ENCODE results near the gene PI4KB.

The PI4KB gene

DNA sequence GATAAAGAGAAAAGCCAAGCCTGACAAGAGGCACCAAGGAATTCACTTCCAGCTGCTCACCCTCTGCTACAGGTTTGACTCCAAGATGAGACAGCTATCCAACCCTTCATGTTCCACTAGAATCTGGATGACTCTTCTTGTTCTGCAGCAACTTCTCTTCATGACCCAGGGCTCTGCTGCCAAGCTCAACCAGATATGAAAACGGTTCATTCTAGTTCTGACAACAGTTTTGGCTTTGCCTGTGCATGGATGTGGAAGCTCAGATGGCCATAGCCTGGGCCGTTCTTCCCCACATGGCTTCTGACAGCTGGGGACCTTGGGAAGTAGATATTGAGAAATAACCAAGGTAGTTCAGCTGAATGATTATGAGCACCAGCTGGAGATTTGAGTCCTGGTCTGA lies 13.7 kb downstream of the PI4KB start:
- DNase-seq (ENCODE audit: insufficient read length, low spot score): no peak
- no peak for FAIRE-seq

DNA sequence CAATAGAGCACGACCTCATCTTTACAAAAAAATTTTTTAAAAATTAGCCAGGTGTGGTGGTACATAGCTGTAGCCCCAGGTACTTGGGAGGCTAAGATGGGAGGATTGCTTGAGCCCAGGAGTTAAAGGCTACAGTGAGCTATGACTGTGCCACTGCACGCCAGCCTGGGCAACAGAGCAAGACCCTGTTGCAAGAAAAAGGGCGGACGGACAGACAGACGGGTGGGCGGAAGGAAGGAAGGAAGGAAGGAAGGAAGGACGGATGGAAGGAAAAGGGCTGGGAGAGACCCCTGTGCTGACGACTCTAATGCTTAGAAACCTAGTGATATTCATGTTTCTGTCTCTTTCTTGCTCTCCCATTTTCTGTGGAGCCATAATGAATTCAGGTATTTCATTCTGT lies 14.4 kb downstream of the PI4KB start:
- FAIRE-seq (no peak), DNase-seq (ENCODE audit: insufficient read length, low spot score) (no peak)

DNA sequence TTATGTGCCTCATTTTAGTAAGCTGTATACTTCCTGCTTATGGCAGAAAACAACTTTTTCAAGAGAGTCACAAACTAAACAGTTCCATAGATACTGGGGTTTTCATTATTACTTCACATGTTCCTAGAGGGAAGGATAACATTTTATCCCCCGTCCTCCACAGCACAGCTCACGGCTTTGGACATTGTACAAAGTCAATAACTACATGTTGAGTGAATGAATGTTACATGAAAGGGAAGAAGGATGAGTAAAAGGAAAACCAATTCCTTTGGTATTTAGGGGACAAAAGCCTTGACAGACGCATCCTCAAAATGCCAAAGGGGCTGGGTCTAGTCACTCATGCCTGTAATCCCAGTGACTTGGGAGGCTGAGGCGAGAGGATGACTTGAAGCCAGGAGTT lies 14.8 kb downstream of the PI4KB start:
- FAIRE-seq: no peak

DNA sequence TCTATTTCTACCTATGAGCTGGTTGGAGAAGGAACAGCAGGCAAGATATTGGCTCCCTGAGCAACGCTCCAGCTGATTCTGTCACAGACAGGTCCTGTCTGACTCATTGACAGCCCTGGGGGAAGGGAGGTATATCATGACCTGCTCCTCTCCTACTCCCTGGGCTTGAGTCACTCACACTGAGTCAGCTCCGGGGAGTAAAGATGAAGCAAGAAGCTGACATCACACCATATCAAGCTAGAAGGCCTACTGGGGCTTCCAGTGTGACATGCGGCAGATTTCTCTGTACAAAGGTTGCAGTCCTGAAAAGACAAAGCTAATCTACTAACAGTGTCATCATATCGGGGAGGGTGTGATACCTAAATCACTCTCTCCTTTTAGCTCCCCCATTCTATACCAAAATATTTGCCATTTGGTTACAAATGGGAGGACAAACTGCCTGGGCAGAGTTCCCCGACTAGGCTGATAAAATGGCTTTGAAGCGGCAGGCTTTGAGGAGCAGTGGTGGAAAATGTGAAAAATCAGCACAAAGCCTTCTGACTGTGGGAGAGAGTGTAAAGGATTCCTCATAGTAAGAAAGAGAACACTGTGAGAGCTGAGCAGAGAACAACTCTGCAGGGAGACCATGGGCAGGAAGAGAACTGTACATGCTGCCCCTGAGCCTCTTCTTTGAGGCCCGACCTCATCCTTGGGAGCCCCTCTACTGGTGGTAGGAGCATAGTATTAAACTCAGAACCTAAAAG lies 15.5 kb downstream of the PI4KB start:
- peak; percentile 95 for DNase-seq (ENCODE audit: insufficient read length, low spot score)
- FAIRE-seq: no peak

More for the DNA sequence above, 14.8 kb downstream of the PI4KB start:
- DNase-seq (ENCODE audit: insufficient read length, low spot score): no peak

DNA sequence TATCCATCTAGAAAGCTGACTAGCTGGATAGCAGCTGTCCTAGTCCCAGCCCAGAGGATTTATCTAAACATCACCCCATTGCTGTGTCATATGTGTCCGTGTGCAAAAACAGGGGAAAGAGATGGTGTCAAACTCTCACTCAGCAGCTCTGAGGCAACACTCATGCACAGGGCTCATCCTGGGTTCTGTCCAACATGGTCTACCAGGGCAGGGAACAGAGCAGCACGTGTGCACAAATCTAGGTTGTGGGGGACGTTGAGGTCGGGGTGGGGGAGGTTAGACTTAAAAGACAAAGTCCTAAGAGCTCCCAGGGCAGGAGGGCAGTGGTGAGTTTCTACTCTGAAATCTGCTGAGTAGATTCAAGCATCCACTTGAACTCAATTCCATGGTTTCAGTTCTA lies 16.2 kb downstream of the PI4KB start:
- FAIRE-seq: no peak
- DNase-seq (ENCODE audit: insufficient read length, low spot score): no peak

DNA sequence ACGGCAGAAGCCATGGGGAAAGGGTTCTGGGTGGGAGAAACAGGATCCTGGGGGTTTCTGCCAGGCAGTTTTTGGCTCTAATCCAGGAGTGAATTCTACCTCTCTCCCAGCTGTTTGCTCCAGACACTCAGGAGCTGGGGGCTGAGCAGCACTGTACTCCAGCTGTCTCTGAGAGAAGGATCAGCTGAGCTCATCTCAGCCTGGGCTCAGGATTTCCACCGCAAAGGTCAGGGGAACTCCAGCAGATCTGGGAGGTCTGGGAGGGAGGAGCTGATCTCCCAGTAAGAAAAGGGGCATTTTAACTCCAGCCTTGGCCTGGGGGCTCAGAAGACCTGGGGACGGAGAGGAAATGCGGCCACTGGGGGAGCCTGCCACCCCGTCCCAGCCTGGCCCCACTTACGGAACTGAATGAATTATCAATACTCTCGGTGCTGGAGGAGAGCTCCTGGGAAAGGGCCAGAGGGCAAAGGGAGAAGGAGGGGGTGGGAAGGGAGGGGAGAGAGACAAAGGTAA lies 17.3 kb downstream of the PI4KB start:
- no peak for DNase-seq (ENCODE audit: insufficient read length, low spot score)
- no peak for FAIRE-seq

DNA sequence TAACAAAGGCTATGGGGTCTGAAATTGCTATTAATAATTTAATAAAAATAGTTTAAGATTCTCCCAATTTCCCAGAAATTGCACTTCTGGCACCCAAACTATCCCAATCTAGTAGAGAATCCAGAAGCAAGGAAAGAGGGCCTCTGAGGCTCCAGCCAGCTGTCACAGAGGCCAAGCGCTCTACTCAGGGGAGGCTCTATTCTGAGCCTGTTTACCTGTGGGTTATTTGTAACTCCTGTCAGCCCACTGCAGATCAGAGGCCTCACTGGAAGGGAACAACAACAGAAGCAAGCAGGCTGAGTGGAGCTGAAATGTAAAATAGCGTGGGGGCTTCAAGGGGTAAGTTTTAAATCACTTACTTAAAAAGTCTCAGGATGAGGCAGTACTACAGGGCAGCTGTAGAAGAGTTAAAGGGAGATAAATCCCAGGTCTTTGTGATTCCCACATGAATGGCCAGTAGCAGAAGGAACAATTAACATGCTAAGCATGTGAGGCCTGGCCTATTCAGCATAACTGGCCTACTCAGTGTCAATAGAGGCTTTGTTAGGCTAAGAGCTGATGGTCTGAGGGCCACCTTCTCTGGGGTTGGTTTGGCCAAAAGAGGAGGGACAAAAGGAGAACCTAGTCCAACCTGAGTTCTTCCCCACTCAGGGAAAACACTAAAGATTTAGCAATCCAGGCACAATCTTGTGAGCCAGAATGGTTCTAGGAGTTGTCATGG lies 32.3 kb downstream of the PI4KB start:
- no peak for FAIRE-seq
- no peak for DNase-seq (ENCODE audit: insufficient read length, low spot score)

DNA sequence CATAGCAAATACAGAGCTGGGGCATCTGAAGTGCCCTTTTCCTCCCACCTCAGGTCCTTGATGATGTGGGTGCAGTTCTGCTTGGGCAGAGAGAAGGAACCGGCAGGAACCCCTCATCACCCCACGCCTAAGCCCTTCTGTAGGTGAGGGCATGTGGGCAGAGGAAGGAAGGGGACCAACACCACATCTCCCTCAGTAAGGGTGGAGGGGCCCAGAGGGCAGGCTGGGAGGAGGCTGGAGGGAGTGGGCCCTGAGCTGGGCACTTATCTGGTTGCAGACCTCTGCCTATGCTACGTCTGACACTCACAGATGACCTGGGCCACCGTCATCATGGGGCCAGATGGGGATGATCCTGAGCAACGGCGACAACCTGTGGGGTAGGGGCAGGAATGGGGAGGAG lies 34.1 kb downstream of the PI4KB start:
- DNase-seq (ENCODE audit: insufficient read length, low spot score) (no peak), FAIRE-seq (no peak)

DNA sequence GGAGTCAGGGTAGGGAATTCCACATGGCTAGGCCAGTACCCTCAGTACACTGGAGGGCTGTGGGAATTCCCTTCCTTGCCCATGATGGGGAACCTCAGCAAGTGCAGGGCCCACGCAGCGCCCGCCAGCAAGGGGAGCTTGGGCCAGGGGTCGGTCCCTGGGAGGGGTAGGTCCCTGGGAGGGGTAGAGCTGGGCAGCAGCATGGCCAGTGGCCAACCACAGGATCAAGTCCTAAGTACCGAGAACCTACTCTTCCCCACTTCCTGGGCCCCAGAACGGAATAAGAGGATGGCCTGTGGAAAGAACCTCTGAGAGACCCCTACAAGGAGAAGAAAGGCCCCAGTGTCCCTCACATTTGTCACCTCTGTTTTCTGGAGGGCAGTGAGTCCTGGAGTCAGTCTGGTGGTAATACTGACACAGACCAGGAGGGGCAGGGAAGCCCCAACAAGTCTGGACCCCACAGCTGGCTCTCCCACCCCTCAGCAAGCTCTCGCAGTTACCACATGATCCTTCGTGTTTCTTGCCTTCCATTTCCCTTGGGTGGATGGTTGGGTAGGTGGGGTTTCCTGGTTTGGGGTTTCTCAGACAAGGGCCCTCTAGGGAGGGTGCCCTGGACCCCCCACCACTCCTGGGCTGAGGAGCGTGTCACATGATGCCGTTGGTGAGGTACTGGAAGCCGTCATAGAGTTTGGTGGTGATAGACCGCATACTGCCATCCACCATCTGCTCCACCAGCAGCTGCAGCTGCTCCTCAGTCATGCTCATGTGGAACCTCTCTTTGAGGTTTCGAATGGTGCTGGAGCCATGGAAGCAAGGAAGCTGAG lies 34.8 kb downstream of the PI4KB start:
- DNase-seq (ENCODE audit: insufficient read length, low spot score): no peak
- FAIRE-seq: no peak

DNA sequence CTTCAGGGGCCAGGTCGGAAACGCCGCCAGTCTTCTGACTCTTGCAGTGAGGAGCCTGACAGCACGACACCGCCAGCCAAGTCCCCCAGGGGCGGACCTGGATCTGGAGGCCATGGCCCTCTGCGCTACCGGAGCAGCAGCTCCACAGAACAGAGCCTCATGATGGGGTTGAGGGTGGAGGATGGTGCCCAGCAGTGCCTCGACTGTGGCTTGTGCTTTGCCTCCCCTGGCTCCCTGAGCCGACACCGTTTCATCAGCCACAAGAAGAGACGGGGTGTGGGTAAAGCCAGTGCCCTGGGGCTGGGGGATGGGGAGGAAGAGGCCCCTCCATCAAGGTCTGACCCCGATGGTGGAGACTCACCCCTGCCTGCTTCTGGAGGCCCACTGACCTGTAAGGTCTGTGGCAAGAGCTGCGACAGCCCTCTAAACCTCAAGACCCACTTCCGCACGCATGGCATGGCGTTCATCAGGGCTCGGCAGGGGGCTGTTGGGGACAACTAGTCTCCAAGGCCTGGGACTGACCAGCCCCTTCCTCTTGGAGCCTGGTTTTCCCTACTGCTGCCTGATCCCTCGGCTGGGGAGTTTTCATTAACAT lies 36.4 kb downstream of the PI4KB start:
- FAIRE-seq (no peak), DNase-seq (ENCODE audit: insufficient read length, low spot score) (no peak)

DNA sequence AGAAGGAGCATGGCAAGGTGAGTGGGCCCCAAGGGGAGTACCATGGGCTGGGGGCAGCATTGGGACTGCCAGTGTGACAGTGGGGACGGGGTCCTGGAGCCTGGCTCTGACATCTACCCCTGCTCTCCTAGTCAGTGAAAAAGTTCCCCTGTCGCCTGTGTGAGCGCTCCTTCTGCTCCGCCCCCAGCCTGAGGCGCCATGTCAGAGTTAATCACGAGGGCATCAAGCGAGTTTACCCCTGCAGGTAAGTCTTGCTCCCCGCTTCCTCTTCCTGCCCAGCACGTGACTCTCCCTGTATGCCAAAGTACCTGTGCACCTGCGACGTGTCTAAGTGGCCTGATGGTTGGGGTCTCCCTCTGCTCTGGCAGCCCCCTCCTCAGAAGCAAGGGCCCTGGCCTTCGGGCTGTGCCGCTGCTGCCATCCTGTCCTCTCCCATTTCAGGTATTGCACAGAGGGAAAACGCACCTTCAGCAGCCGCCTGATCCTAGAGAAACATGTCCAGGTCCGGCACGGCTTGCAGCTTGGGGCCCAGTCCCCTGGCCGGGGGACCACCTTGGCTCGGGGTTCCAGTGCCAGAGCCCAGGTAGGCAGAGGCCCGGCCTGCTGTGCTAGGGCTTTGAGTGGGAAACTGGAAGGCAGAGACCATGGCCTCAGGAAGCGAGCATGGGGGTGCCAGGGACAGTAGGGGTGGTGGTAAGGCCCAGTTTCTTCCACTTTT lies 37.1 kb downstream of the PI4KB start:
- FAIRE-seq (no peak), DNase-seq (ENCODE audit: insufficient read length, low spot score) (no peak)

DNA sequence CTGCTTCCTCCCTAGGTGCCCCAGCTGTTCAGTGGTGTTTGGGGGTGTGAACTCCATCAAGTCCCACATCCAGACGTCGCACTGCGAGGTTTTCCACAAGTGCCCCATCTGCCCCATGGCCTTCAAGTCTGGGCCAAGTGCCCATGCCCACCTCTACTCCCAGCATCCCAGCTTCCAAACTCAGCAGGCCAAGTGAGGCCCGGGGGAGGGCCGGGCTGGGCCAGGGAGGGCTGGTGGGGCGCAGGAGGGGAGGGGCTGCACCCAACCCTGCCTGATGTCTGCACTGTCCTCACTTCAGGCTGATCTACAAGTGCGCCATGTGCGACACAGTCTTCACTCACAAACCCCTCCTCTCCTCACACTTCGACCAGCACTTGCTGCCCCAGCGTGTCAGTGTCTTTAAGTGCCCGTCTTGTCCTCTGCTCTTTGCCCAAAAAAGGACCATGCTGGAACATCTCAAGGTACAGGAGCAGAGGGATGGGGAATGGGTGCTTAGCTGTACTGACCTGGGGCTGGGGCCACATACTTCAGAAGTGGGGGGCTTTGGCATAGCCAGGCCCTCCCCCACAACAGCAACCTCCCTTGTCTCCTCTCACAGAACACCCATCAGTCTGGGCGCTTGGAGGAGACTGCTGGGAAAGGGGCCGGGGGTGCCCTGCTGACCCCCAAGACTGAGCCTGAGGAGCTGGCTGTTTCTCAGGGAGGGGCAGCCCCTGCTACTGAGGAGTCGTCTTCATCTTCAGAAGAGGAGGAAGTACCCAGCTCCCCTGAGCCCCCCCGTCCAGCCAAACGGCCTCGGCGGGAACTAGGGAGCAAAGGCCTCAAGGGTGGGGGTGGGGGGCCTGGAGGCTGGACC lies 37.9 kb downstream of the PI4KB start:
- no peak for FAIRE-seq

DNA sequence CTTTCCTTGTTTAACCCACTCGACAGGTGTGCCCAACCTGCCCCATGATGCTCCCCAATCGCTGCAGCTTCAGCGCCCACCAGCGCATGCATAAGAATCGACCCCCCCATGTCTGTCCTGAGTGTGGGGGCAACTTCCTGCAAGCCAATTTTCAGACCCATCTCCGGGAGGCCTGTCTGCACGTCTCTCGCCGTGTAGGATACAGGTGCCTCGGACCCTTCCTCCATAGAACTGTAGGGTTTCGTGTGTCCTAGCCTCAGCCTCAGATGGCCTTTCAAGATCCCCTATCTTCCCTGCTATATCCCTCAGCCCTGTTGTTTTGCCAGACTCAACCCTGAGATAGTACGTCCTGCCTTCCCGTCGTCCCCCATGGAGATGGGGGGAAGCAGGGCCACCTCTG lies 38.7 kb downstream of the PI4KB start:
- DNase-seq (ENCODE audit: insufficient read length, low spot score) (no peak), FAIRE-seq (no peak)

More for the DNA sequence above, 37.9 kb downstream of the PI4KB start:
- no peak for DNase-seq (ENCODE audit: insufficient read length, low spot score)

DNA sequence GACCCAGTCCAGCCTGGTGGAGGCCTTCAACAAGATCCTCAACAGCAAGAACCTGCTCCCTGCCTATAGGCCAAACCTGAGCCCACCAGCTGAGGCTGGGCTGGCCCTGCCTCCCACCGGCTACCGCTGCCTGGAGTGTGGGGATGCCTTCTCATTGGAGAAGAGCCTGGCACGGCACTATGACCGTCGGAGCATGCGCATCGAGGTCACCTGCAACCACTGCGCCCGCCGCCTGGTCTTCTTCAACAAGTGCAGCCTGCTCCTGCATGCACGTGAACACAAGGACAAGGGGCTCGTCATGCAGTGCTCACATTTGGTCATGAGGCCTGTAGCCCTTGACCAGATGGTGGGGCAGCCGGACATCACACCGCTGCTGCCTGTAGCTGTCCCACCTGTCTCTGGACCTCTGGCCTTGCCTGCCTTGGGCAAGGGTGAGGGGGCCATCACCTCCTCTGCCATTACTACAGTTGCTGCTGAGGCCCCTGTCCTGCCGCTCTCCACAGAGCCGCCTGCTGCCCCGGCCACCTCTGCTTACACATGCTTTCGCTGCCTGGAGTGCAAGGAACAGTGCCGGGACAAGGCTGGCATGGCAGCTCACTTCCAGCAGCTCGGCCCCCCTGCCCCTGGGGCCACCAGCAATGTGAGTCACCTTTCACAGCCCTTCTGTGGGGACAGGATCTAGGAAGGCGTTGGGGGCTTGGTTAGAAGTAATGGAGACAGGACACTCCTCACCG lies 39.3 kb downstream of the PI4KB start:
- DNase-seq (ENCODE audit: insufficient read length, low spot score) (no peak), FAIRE-seq (no peak)

DNA sequence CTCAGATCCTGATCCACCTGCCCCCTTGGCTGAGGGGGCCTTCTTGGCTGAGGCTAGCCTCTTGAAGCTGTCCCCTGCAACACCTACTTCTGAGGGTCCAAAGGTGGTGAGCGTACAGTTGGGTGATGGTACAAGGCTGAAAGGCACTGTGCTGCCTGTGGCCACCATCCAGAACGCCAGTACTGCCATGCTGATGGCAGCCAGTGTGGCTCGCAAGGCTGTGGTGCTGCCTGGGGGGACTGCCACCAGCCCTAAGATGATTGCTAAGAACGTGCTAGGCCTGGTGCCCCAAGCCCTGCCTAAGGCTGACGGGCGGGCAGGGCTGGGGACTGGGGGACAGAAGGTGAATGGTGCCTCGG lies 39.9 kb downstream of the PI4KB start:
- DNase-seq (ENCODE audit: insufficient read length, low spot score) (no peak), FAIRE-seq (no peak)

DNA sequence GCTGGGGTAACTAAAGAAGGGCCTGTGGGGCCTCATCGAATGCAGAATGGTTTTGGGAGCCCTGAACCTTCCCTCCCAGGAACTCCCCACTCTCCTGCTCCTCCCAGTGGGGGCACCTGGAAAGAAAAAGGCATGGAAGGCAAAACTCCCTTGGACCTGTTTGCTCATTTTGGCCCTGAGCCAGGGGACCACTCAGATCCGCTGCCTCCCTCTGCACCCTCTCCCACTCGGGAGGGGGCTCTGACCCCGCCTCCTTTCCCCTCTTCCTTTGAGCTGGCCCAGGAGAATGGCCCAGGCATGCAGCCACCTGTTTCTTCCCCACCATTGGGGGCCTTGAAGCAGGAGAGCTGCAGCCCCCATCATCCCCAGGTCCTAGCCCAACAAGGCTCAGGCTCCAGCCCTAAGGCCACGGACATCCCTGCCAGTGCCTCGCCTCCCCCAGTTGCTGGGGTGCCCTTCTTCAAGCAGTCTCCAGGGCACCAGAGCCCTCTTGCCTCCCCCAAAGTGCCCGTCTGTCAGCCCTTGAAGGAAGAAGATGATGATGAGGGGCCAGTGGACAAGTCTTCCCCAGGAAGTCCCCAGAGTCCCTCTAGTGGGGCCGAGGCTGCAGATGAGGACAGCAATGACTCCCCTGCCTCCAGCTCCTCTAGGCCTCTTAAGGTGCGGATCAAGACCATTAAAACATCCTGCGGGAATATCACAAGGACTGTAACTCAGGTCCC lies 40.4 kb downstream of the PI4KB start:
- no peak for FAIRE-seq
- no peak for DNase-seq (ENCODE audit: insufficient read length, low spot score)

DNA sequence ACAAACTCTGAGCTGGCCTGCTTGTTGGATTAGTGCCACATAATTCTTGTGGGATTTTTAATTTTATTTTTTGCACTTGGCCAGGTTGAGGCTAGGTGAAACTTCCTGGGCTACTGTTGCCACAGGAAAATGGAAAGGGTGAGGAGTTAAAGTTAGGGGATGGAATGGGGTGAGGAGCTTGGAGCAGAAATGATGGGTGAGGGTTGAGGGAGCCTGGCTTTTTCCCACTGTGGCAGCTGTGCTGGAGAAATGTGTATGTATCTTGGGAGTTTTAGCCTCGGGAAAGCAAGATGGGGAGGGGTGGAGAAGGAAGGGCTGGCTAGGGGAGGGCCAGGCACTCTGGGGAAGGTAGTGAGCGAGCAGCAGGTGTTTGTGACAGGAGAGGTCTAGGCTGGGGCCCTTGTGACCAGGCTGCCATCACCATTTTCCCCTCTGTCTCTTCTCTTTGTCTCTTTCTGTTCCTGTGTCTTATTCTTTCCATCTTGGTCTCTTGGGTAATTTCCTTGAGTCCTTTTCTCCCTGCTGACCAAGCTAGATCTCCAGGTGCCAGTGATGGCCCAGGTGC lies 43.1 kb downstream of the PI4KB start:
- no peak for DNase-seq (ENCODE audit: insufficient read length, low spot score)
- FAIRE-seq: no peak
